Measurements from ENCODE around the gene CTNND1.

GRCh38 chr11:57787006-57787604 lies 25.5 kb downstream of the CTNND1 start:
- TF ChIP-seq TAF1 (IDR thresholded peaks at IDR 0.05; ENCODE audit: low read depth, low read length) (no peak), SPI1 (IDR thresholded peaks at IDR 0.05; ENCODE audit: low read depth, low read length) (no peak), POLR2A (IDR thresholded peaks at IDR 0.05; ENCODE audit: low read depth, low read length) (no peak), POLR2AphosphoS5 (IDR thresholded peaks at IDR 0.05; ENCODE audit: low read depth, low read length) (no peak), PAX5 (IDR thresholded peaks at IDR 0.05; ENCODE audit: insufficient read depth, low read length, severe bottlenecking) (no peak)
